IgD-negative memory B cell (primary cell): Measurements from ENCODE around the gene CYRIA. TPM values are rescaled to one million over a fixed set of nuclear protein-coding genes. Genes with fewer than 3 reads are reported as not detected.

Source experiments
- H3K27ac Mint-ChIP-seq, 3 donors: one replicate each; pipeline ENCODE4 v1.8.0; 2020 to 2022; ENCODE audit warnings: mild to moderate bottlenecking in 3 of 3, mixed read lengths in 3 of 3, moderate library complexity in 1 of 3
- H3K27me3 Mint-ChIP-seq: one replicate; pipeline ENCODE4 v1.8.0; 2021; ENCODE audit warnings: mixed read lengths
- H3K36me3 Mint-ChIP-seq: one replicate; pipeline ENCODE4 v1.8.0; 2020; ENCODE audit warnings: mild to moderate bottlenecking, mixed read lengths
- H3K4me1 Mint-ChIP-seq, 3 donors: one replicate each; pipeline ENCODE4 v1.8.0; 2020 to 2022; ENCODE audit warnings: mixed read lengths in 3 of 3, mild to moderate bottlenecking in 1 of 3
- H3K4me3 Mint-ChIP-seq, 4 donors: one replicate each; pipeline ENCODE4 v1.8.0; 2020 to 2022; ENCODE audit warnings: mild to moderate bottlenecking in 4 of 4, mixed read lengths in 4 of 4, moderate library complexity in 3 of 4
- H3K9me3 Mint-ChIP-seq, 3 donors: one replicate each; pipeline ENCODE4 v1.8.0; 2020 to 2021; ENCODE audit warnings: mixed read lengths in 3 of 3, mild to moderate bottlenecking in 1 of 3
- polyA plus RNA-seq: library from polyadenylated mRNA; unstranded; fragments of 300-500 nt; fragmentation: Illumina TruSeq; gene quantifications from one replicate; pipeline ENCODE4 v1.2.3, GENCODE V29; 2021

The CYRIA gene
- polyA plus RNA-seq, 1 donor from 2014 or later, result 31.0 TPM

- H3K4me3 Mint-ChIP-seq, result no peak overlapping the region
- peaks cover 13% of the 10 kb centered on the region for H3K36me3 Mint-ChIP-seq
- H3K9me3 Mint-ChIP-seq, result no peaks in the 10 kb centered on the region
- no peaks in the 10 kb centered on the region for H3K27me3 Mint-ChIP-seq
- peak overlapping the region; percentile 39 to 82 (median 76) for H3K27ac Mint-ChIP-seq
- peaks cover 50 to 74% (median 55%) of the 10 kb centered on the region in 3 donors for H3K4me1 Mint-ChIP-seq
These were observed 28.3 kb downstream of the CYRIA start for GRCh38 chr2:16637304-16637703.

GRCh38 chr2:16635791-16636699 lies 29.6 kb downstream of the CYRIA start:
- Mint-ChIP-seq H3K4me3 (peak overlapping the region in 2 of 4 donors; percentile 54 to 70), H3K27ac (peak overlapping the region; percentile 12 to 39 (median 24)), H3K27me3 (no peaks in the 10 kb centered on the region), H3K9me3 (no peaks in the 10 kb centered on the region), H3K36me3 (peaks cover 13% of the 10 kb centered on the region), H3K4me1 (peaks cover 45 to 73% (median 62%) of the 10 kb centered on the region in 3 donors)

GRCh38 chr2:16633621-16634430 lies 31.8 kb downstream of the CYRIA start:
- H3K27me3 Mint-ChIP-seq, result no peaks in the 10 kb centered on the region
- H3K36me3 Mint-ChIP-seq, result peaks cover 11% of the 10 kb centered on the region
- peak overlapping the region in 1 of 4 donors; percentile 60 for H3K4me3 Mint-ChIP-seq
- H3K27ac Mint-ChIP-seq, result peak overlapping the region; percentile 15 to 92 (median 67)
- no peaks in the 10 kb centered on the region for H3K9me3 Mint-ChIP-seq
- H3K4me1 Mint-ChIP-seq, result peaks cover 59 to 86% (median 77%) of the 10 kb centered on the region in 3 donors

GRCh38 chr2:16632598-16632997 lies 33.0 kb downstream of the CYRIA start:
- Mint-ChIP-seq H3K27ac (peak overlapping the region; percentile 54 to 85 (median 69)), H3K9me3 (no peaks in the 10 kb centered on the region), H3K36me3 (peaks cover 5% of the 10 kb centered on the region), H3K4me3 (peak overlapping the region in 1 of 4 donors; percentile 73), H3K27me3 (no peaks in the 10 kb centered on the region), H3K4me1 (peaks cover 62 to 89% (median 80%) of the 10 kb centered on the region in 3 donors)

- Mint-ChIP-seq H3K4me1 (peaks cover 71 to 90% (median 90%) of the 10 kb centered on the region in 3 donors), H3K9me3 (no peaks in the 10 kb centered on the region), H3K36me3 (peaks cover 2% of the 10 kb centered on the region), H3K27me3 (no peaks in the 10 kb centered on the region), H3K27ac (peak overlapping the region in 2 of 3 donors; percentile 85 to 91), H3K4me3 (peak overlapping the region in 3 of 4 donors; percentile 18 to 81 (median 73))
These were observed 35.2 kb downstream of the CYRIA start for GRCh38 chr2:16630463-16630862.

GRCh38 chr2:16629770-16630169 lies 35.9 kb downstream of the CYRIA start:
- H3K27me3 Mint-ChIP-seq, result no peaks in the 10 kb centered on the region
- peaks cover 72 to 90% (median 89%) of the 10 kb centered on the region in 3 donors for H3K4me1 Mint-ChIP-seq
- no peaks in the 10 kb centered on the region for H3K9me3 Mint-ChIP-seq
- peaks cover 2% of the 10 kb centered on the region for H3K36me3 Mint-ChIP-seq
- peak overlapping the region in 2 of 3 donors; percentile 85 to 89 for H3K27ac Mint-ChIP-seq
- H3K4me3 Mint-ChIP-seq, result peak overlapping the region in 3 of 4 donors; percentile 37 to 81 (median 71)

GRCh38 chr2:16629044-16629443 lies 36.6 kb downstream of the CYRIA start:
- H3K4me3 Mint-ChIP-seq, result peak overlapping the region in 3 of 4 donors; percentile 37 to 74 (median 71)

GRCh38 chr2:16628314-16628713 lies 37.3 kb downstream of the CYRIA start:
- peak overlapping the region in 3 of 4 donors; percentile 16 to 94 (median 56) for H3K4me3 Mint-ChIP-seq
- no peaks in the 10 kb centered on the region for H3K9me3 Mint-ChIP-seq
- peak overlapping the region; percentile 85 to 97 (median 89) for H3K27ac Mint-ChIP-seq
- H3K36me3 Mint-ChIP-seq, result peaks cover 2% of the 10 kb centered on the region
- H3K27me3 Mint-ChIP-seq, result no peaks in the 10 kb centered on the region
- H3K4me1 Mint-ChIP-seq, result peaks cover 83 to 93% (median 88%) of the 10 kb centered on the region in 3 donors

More at GRCh38 chr2:16629044-16629443, 36.6 kb downstream of the CYRIA start:
- Mint-ChIP-seq H3K36me3 (peaks cover 2% of the 10 kb centered on the region), H3K4me1 (peaks cover 76 to 92% (median 87%) of the 10 kb centered on the region in 3 donors), H3K27ac (peak overlapping the region in 2 of 3 donors; percentile 85 to 89), H3K27me3 (no peaks in the 10 kb centered on the region), H3K9me3 (no peaks in the 10 kb centered on the region)

- Mint-ChIP-seq H3K27me3 (no peaks in the 10 kb centered on the region), H3K27ac (peak overlapping the region; percentile 85 to 97 (median 96)), H3K4me1 (peaks cover 90 to 94% (median 90%) of the 10 kb centered on the region in 3 donors), H3K9me3 (no peaks in the 10 kb centered on the region), H3K36me3 (peaks cover 3% of the 10 kb centered on the region), H3K4me3 (peak overlapping the region; percentile 28 to 94 (median 80))
These were observed 38.5 kb downstream of the CYRIA start for GRCh38 chr2:16626997-16627605.

GRCh38 chr2:16626497-16626896 lies 39.1 kb downstream of the CYRIA start:
- Mint-ChIP-seq H3K4me3 (peak overlapping the region; percentile 34 to 94 (median 80)), H3K27me3 (no peaks in the 10 kb centered on the region), H3K36me3 (peaks cover 8% of the 10 kb centered on the region), H3K9me3 (no peaks in the 10 kb centered on the region), H3K4me1 (peaks cover 94 to 96% (median 95%) of the 10 kb centered on the region in 3 donors), H3K27ac (peak overlapping the region; percentile 85 to 97 (median 96))

GRCh38 chr2:16625759-16626158 lies 39.9 kb downstream of the CYRIA start:
- H3K27me3 Mint-ChIP-seq, result no peaks in the 10 kb centered on the region
- H3K36me3 Mint-ChIP-seq, result peaks cover 8% of the 10 kb centered on the region
- H3K9me3 Mint-ChIP-seq, result no peaks in the 10 kb centered on the region
- H3K4me3 Mint-ChIP-seq, result peak overlapping the region; percentile 76 to 94 (median 81)
- H3K4me1 Mint-ChIP-seq, result peaks cover 93 to 97% (median 94%) of the 10 kb centered on the region in 3 donors
- H3K27ac Mint-ChIP-seq, result peak overlapping the region; percentile 85 to 97 (median 96)

- Mint-ChIP-seq H3K36me3 (peaks cover 8% of the 10 kb centered on the region), H3K27ac (peak overlapping the region; percentile 85 to 97 (median 96)), H3K27me3 (no peaks in the 10 kb centered on the region), H3K4me3 (peak overlapping the region; percentile 76 to 94 (median 81)), H3K9me3 (no peaks in the 10 kb centered on the region), H3K4me1 (peaks cover 91 to 92% (median 91%) of the 10 kb centered on the region in 3 donors)
These were observed 40.4 kb downstream of the CYRIA start for GRCh38 chr2:16625201-16625729.

- no peaks in the 10 kb centered on the region for H3K27me3 Mint-ChIP-seq
- H3K9me3 Mint-ChIP-seq, result no peaks in the 10 kb centered on the region
- H3K4me1 Mint-ChIP-seq, result peaks cover 83 to 88% (median 85%) of the 10 kb centered on the region in 3 donors
- H3K36me3 Mint-ChIP-seq, result peaks cover 8% of the 10 kb centered on the region
- peak overlapping the region in 2 of 4 donors; percentile 76 to 94 for H3K4me3 Mint-ChIP-seq
- H3K27ac Mint-ChIP-seq, result peak overlapping the region; percentile 85 to 97 (median 96)
These were observed 41.2 kb downstream of the CYRIA start for GRCh38 chr2:16624436-16624780.
